ENCODE data around the gene LOX.
"Not testable (repeated sequence)": the region's sequence is repeated elsewhere in the genome, so short reads cannot be mapped to it uniquely, and the experiment has no call there.

Gene LOX

DNA sequence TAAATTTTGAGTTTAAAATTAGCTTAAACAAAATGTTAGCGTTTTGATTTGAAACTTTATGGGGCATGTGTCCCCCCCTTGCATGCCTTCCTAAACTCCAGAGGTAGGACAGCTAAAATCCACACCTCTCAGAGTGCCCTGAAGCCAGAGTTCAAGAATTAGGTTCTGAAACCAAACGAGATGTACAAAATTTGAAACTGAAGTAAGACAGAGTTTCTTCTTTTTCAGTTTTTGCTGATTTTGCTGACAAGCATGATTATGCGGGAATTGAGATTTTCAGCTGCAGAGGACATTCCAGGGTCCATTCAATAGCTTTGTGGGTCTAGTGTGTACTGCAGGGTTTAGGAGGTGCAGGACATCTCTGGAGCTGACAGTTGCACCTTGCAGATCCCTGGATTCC, 17.1 kb upstream of the LOX start:
- no peak for DNase-seq

DNA sequence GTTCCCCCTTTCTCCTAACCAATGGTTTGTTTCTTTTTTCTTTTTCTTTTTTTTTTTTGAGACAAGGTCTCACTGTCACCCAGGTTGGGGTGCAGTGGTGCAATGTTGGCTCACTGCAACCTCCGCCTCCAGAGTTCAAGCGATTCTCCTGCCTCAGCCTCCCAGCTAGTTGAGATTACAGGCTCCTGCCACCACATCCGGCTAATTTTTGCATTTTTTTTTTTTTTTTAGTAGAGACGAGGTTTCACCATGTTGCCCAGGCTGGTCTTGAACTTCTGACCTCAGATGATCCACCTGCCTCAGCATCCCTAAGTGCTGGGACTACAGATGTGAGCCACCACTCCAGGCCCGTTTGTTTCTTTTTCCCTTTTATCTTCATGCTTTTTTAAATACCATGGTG, 16.2 kb upstream of the LOX start:
- DNase-seq = not testable (repeated sequence)

DNA sequence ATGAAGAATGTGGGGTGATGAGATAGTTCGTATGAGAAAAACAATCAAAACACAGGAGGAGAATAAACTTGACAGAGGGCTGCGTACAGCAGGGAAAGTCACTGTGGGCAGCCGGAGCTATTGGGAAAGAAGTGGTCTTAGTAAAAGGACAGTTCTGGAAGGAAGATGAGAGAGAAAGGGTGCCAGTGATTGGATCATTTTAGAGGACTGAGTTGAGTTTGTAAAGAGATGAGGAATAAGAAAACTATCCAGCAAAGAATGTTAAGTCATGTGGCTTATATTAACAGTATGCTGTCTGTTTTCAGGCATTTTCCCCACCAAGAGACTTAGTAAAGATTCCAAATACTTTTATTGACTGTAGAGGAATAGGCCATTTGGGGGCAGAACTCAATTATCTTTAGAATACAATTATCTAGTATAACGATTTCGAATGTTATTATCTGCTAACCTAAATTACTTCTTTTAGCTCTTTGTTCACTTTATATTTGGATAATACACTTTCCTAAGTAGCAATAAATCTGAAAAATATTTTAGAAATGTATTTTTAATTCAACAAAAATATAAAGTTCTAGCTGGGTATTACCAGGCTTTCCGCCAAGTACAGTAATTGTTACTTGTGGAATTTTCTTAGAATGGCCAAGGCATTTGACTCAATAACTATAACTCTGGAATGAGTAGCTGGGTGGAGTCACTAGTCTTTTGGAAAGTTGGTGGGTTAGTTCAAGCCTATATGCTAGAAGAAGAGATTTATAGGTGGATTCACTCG, 15.5 kb upstream of the LOX start:
- no peak for DNase-seq

DNA sequence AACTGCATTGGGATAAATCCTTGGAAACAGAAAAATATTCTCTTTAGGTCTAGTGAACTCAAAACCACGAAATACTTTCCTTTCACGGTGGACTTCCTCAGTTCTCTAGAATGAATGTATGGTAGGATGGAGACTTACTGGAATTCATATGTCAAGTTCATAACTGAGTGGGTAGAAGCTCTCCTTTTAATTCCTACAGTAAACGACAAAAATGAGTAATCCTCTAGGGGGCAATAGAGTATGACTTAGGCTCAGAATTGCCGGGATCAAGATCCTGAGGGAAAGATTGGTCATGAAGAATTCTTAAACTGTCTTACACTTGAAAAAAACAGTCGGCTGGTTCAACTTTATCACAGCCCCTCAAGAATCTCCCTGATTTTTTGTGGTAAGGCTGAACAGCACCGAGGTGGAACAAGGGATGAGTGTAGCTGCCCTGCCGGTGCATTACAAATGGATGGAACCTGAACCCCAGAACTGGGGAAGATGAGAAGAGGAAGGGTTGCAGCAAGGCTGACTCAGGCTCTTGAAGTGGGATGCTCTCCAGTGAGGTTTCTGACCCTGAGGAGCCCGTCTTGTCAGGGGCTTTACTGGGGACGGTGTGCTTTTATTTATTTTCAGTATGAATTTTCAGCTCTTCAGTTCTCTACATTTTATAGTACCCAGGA, 14.0 kb upstream of the LOX start:
- DNase-seq = no peak

GRCh38 chr5:122089096-122090013, 11.3 kb upstream of the LOX start:
- no peak for DNase-seq

- DNase-seq = no peak
Measured at GRCh38 chr5:122085041-122085440, 7.0 kb upstream of the LOX start.

GRCh38 chr5:122083535-122083934, 5.5 kb upstream of the LOX start:
- no peak for DNase-seq

DNA sequence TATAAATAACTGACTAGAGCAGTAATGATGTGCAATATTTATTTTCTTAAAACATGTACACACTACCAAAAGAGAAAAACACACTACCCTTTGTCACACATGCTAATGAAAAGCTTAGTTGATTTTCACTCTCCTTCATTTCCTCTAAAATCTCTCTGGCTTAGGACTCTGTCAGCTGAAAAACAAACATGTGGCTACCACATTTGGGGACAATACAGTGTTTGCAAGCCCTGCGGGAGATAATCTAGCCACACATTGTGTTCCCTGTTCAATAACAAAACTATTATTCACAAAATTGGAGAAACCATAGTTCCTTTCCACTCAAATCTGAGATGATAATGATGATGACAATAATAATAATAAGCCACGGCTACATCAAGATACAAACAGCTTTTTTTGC, 3.5 kb upstream of the LOX start:
- DNase-seq = no peak

DNA sequence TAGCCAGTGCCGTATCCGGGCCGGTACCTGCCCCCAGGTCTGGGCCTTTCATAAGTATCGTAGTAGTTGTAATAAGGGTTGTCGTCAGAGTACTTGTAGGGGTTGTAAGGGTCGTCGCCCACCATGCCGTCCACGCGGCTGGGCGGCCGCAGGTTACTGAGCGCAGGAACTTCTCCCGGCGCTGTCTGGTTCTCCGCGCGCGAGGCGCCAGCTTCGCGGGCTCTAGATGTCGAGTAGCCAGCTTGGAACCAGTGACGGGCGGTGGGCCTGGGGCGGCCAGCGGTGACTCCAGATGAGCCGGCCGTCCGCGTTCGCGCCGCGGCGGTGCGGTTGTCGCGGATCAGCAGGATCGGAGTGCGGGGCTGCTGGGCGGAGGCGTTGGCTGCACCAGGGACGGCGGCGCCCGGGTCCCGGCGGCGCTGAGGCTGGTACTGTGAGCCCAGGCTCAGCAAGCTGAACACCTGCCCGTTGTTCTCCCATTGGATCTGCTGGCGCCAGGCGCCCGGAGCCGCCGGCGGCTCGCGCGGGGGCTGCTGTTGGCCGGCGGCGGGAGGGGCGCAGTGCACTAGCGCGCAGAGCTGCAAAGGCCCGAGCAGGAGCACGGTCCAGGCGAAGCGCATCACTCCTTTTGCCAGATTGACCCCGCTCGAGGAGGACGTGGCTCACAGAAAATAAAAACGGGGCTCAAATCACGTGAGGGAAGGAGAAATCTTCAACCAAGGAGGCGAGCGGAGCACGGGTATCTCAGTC, 518 bp downstream of the LOX start:
- DNase-seq = peak; percentile 22

GRCh38 chr5:122076669-122077365, 1.2 kb downstream of the LOX start:
- DNase-seq = peak; percentile 55

- DNase-seq = no peak
Measured at GRCh38 chr5:122076050-122076461, 2.0 kb downstream of the LOX start.

DNA sequence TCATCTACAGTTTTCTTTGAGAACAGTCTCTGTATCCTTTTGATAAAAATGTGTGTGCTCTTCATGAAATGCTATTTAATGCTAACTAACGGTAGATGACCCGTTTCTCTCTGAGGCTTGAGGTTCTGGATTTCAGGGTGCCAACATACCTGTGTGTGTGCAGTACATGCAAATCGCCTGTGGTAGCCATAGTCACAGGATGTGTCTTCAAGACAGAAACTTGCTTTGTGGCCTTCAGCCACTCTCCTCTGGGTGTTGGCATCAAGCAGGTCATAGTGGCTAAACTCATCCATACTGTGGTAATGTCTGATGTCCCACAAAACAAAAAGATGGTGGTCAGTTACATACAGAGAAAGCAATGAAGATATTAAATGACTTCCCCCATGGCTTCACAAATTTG, 4.2 kb downstream of the LOX start:
- DNase-seq = no peak

GRCh38 chr5:122073018-122073417, 5.0 kb downstream of the LOX start:
- no peak for DNase-seq

DNA sequence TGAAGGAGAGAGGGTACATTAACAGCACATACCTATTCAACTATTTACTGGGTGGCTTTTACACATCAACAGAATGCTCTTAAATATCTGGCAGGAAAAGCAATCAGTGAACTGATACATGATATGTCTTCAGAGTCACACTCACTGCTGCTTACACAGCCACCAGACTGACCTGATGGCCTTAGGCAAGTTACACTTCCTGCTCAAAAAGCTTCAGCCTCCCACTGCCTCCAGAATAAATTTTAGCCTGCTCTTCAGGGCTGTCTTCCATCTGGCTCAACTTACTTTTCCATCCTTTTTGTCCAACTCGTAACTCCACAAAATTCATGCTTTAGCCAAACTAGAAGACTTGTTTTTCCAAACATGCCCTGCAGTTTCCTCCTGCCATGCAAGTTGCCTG, 10.7 kb downstream of the LOX start:
- no peak for DNase-seq

DNA sequence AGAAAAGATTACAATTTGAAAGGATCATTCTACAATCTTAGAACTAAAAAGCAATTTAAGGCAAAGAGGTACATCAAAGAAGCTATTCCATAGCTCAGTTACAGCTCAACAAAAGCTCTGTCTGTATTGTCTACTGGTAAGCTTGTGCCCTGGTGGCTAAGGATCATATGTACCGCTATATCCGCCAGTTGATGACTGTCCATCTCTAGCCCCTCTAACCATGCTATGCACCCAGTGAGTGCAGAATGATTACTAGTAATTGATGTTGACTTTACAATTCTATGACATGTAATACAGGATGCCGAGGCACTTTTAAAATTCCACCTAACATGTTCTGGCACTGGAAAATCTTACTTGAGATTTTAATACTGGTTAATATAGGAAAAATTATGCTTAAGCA, 13.1 kb downstream of the LOX start:
- DNase-seq = no peak

DNA sequence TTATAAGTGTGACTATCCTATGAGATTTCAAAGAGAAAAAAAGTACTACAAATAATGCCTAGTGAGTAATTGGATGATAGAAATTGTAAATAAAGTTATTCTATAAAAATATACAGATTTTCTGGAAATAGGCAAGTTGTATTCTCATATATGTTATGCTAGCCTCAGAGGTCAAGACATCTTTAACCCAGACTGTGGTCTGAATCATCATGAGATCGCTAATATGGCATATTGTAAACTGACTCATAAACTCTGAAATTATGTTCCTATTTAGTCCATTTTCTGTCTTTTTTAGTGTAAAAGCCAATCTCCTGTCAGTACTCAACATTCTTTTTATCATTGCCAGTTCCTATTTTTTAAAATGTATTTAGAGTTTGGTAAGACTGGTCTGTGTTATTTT, 14.2 kb downstream of the LOX start:
- no peak for DNase-seq

- DNase-seq = no peak
Measured at GRCh38 chr5:122062205-122062604, 15.9 kb downstream of the LOX start.

DNA sequence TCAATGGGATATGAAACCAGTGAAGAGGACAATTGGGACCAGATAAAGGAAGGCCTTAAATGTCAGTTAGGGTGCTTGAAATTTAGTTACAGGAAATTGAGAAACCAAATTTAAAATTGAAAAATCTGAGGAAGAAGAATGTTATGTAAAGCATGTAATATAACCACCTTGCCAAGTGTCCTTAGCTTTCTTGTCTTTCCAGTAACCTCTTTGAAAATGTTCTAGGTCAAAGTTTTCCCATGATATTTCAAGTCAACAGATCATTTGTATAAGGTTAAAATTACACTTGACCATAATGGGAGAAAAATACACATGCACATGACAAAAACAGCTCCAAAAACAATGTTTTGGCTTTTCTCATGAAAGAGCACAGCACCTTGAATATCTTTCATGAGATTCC, 21.1 kb downstream of the LOX start:
- no peak for DNase-seq

DNA sequence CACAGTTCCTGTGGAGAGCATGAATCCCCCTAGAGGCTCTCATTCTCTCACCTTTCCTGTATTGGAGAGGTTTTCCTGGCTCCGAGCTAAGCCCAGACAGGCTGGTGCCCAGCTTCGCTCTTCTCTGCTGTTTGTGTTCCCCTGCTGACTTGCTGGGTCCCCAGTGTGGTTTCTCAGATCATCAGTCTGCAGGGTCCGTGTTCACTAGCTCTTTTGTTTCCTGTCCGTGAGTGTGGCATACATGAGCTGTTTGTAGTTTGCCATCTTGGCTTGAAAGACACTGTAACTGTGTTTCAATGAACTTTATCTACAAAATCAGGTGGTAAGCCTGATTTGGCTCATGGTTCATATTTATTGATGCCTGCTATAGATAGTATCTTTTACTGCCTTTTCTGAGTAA, 23.8 kb downstream of the LOX start:
- no peak for DNase-seq

GRCh38 chr5:122053181-122054109, 24.6 kb downstream of the LOX start:
- no peak for DNase-seq

- no peak for DNase-seq
Measured at GRCh38 chr5:122051569-122051968, 26.5 kb downstream of the LOX start.
